Stimulated activated memory B cell treated with anti-CD40 and anti-IgM and Interleukin-4, amounts not matched to agents 10 μg/mL and 1 μg/mL and 100 μg/mL, for 72 hours (primary cell): Measurements from ENCODE around the gene SLC29A3.

Experiments
- ATAC-seq: fragments of 150-1000 bp; cut with Tn5 transposase; 2 replicates; pipeline ENCODE4 v1.10.0; 2021
- H3K27ac Mint-ChIP-seq: one replicate; pipeline ENCODE4 v1.8.0; 2022; ENCODE audit warnings: mild to moderate bottlenecking, mixed read lengths
- H3K27me3 Mint-ChIP-seq: one replicate; pipeline ENCODE4 v1.8.0; 2022; ENCODE audit warnings: mixed read lengths
- H3K36me3 Mint-ChIP-seq: one replicate; pipeline ENCODE4 v1.8.0; 2022; ENCODE audit warnings: mixed read lengths
- H3K4me1 Mint-ChIP-seq: one replicate; pipeline ENCODE4 v1.8.0; 2022; ENCODE audit warnings: mixed read lengths
- H3K4me3 Mint-ChIP-seq: one replicate; pipeline ENCODE4 v1.8.0; 2022; ENCODE audit warnings: mild to moderate bottlenecking, moderate library complexity, mixed read lengths
- H3K9me3 Mint-ChIP-seq: one replicate; pipeline ENCODE4 v1.8.0; 2022; ENCODE audit warnings: mixed read lengths

Gene SLC29A3

GRCh38 chr10:71280216-71280615 is 38.8 kb upstream of the SLC29A3 start:
- Mint-ChIP-seq H3K27me3 (peaks cover 28% of the 10 kb centered on the region), H3K4me3 (no peak overlapping the region), H3K9me3 (no peaks in the 10 kb centered on the region), H3K27ac (no peak overlapping the region), H3K36me3 (no peaks in the 10 kb centered on the region), H3K4me1 (no peaks in the 10 kb centered on the region)
- no peak for ATAC-seq

- no peak overlapping the region for H3K27ac Mint-ChIP-seq
- no peak for ATAC-seq
- H3K4me3 Mint-ChIP-seq, result no peak overlapping the region
- no peaks in the 10 kb centered on the region for H3K9me3 Mint-ChIP-seq
- H3K36me3 Mint-ChIP-seq, result no peaks in the 10 kb centered on the region
- H3K4me1 Mint-ChIP-seq, result no peaks in the 10 kb centered on the region
- peaks cover 28% of the 10 kb centered on the region for H3K27me3 Mint-ChIP-seq
Measured at GRCh38 chr10:71280825-71281224, 38.2 kb upstream of the SLC29A3 start.

GRCh38 chr10:71281646-71282322 is 37.3 kb upstream of the SLC29A3 start:
- Mint-ChIP-seq H3K4me1 (no peaks in the 10 kb centered on the region), H3K36me3 (no peaks in the 10 kb centered on the region), H3K9me3 (no peaks in the 10 kb centered on the region), H3K4me3 (no peak overlapping the region), H3K27me3 (peaks cover 28% of the 10 kb centered on the region), H3K27ac (no peak overlapping the region)
- ATAC-seq, result no peak

- no peaks in the 10 kb centered on the region for H3K36me3 Mint-ChIP-seq
- H3K27me3 Mint-ChIP-seq, result peaks cover 28% of the 10 kb centered on the region
- H3K4me3 Mint-ChIP-seq, result no peak overlapping the region
- H3K4me1 Mint-ChIP-seq, result no peaks in the 10 kb centered on the region
- ATAC-seq, result no peak
- no peak overlapping the region for H3K27ac Mint-ChIP-seq
- H3K9me3 Mint-ChIP-seq, result no peaks in the 10 kb centered on the region
Measured at GRCh38 chr10:71282323-71282680, 36.8 kb upstream of the SLC29A3 start.

- Mint-ChIP-seq H3K36me3 (no peaks in the 10 kb centered on the region), H3K27me3 (peaks cover 28% of the 10 kb centered on the region), H3K9me3 (no peaks in the 10 kb centered on the region), H3K27ac (no peak overlapping the region), H3K4me1 (no peaks in the 10 kb centered on the region), H3K4me3 (no peak overlapping the region)
- no peak for ATAC-seq
Measured at GRCh38 chr10:71283410-71283809, 35.6 kb upstream of the SLC29A3 start.

GRCh38 chr10:71283876-71284275 is 35.2 kb upstream of the SLC29A3 start:
- no peaks in the 10 kb centered on the region for H3K4me1 Mint-ChIP-seq
- no peak overlapping the region for H3K27ac Mint-ChIP-seq
- H3K36me3 Mint-ChIP-seq, result no peaks in the 10 kb centered on the region
- peaks cover 28% of the 10 kb centered on the region for H3K27me3 Mint-ChIP-seq
- H3K9me3 Mint-ChIP-seq, result no peaks in the 10 kb centered on the region
- no peak for ATAC-seq
- no peak overlapping the region for H3K4me3 Mint-ChIP-seq

- Mint-ChIP-seq H3K27ac (no peak overlapping the region), H3K27me3 (peaks cover 28% of the 10 kb centered on the region), H3K4me3 (no peak overlapping the region), H3K9me3 (no peaks in the 10 kb centered on the region), H3K4me1 (no peaks in the 10 kb centered on the region), H3K36me3 (no peaks in the 10 kb centered on the region)
- no peak for ATAC-seq
Measured at GRCh38 chr10:71284544-71285179, 34.4 kb upstream of the SLC29A3 start.

- H3K27me3 Mint-ChIP-seq, result peaks cover 24% of the 10 kb centered on the region
- peak; percentile 49 for ATAC-seq
- no peak overlapping the region for H3K4me3 Mint-ChIP-seq
- H3K4me1 Mint-ChIP-seq, result no peaks in the 10 kb centered on the region
- H3K36me3 Mint-ChIP-seq, result no peaks in the 10 kb centered on the region
- H3K9me3 Mint-ChIP-seq, result no peaks in the 10 kb centered on the region
- H3K27ac Mint-ChIP-seq, result no peak overlapping the region
Measured at GRCh38 chr10:71285180-71285545, 33.9 kb upstream of the SLC29A3 start.

GRCh38 chr10:71285986-71286385 is 33.1 kb upstream of the SLC29A3 start:
- H3K9me3 Mint-ChIP-seq, result no peaks in the 10 kb centered on the region
- H3K36me3 Mint-ChIP-seq, result no peaks in the 10 kb centered on the region
- no peak for ATAC-seq
- peaks cover 22% of the 10 kb centered on the region for H3K27me3 Mint-ChIP-seq
- H3K4me3 Mint-ChIP-seq, result no peak overlapping the region
- H3K4me1 Mint-ChIP-seq, result no peaks in the 10 kb centered on the region
- H3K27ac Mint-ChIP-seq, result no peak overlapping the region

GRCh38 chr10:71286521-71287294 is 32.4 kb upstream of the SLC29A3 start:
- Mint-ChIP-seq H3K27me3 (peaks cover 22% of the 10 kb centered on the region), H3K27ac (no peak overlapping the region), H3K9me3 (no peaks in the 10 kb centered on the region), H3K4me1 (no peaks in the 10 kb centered on the region), H3K4me3 (no peak overlapping the region), H3K36me3 (no peaks in the 10 kb centered on the region)
- no peak for ATAC-seq

- no peak overlapping the region for H3K4me3 Mint-ChIP-seq
- no peaks in the 10 kb centered on the region for H3K4me1 Mint-ChIP-seq
- no peaks in the 10 kb centered on the region for H3K9me3 Mint-ChIP-seq
- peaks cover 25% of the 10 kb centered on the region for H3K27me3 Mint-ChIP-seq
- H3K27ac Mint-ChIP-seq, result no peak overlapping the region
- ATAC-seq, result no peak
- no peaks in the 10 kb centered on the region for H3K36me3 Mint-ChIP-seq
Measured at GRCh38 chr10:71287456-71287855, 31.6 kb upstream of the SLC29A3 start.

- no peak overlapping the region for H3K4me3 Mint-ChIP-seq
- no peak overlapping the region for H3K27ac Mint-ChIP-seq
- peaks cover 18% of the 10 kb centered on the region for H3K27me3 Mint-ChIP-seq
- no peaks in the 10 kb centered on the region for H3K9me3 Mint-ChIP-seq
- H3K4me1 Mint-ChIP-seq, result no peaks in the 10 kb centered on the region
- no peak for ATAC-seq
- H3K36me3 Mint-ChIP-seq, result no peaks in the 10 kb centered on the region
Measured at GRCh38 chr10:71288461-71288860, 30.6 kb upstream of the SLC29A3 start.

GRCh38 chr10:71289421-71290130 is 29.5 kb upstream of the SLC29A3 start:
- Mint-ChIP-seq H3K27ac (no peak overlapping the region), H3K9me3 (no peaks in the 10 kb centered on the region), H3K27me3 (peaks cover 17% of the 10 kb centered on the region), H3K4me1 (no peaks in the 10 kb centered on the region), H3K36me3 (no peaks in the 10 kb centered on the region), H3K4me3 (no peak overlapping the region)
- ATAC-seq, result no peak

- Mint-ChIP-seq H3K27me3 (peaks cover 25% of the 10 kb centered on the region), H3K9me3 (no peaks in the 10 kb centered on the region), H3K4me1 (no peaks in the 10 kb centered on the region), H3K36me3 (no peaks in the 10 kb centered on the region), H3K27ac (no peak overlapping the region), H3K4me3 (no peak overlapping the region)
- ATAC-seq, result no peak
Measured at GRCh38 chr10:71290331-71290730, 28.7 kb upstream of the SLC29A3 start.

GRCh38 chr10:71290806-71291527 is 28.1 kb upstream of the SLC29A3 start:
- Mint-ChIP-seq H3K4me1 (no peaks in the 10 kb centered on the region), H3K4me3 (no peak overlapping the region), H3K36me3 (no peaks in the 10 kb centered on the region), H3K27ac (no peak overlapping the region), H3K9me3 (no peaks in the 10 kb centered on the region), H3K27me3 (peaks cover 31% of the 10 kb centered on the region)
- no peak for ATAC-seq
